Pancreas (tissue), 10 donors: ENCODE results near the gene NKX6-2. TPM values are rescaled to one million over a fixed set of nuclear protein-coding genes. Genes with fewer than 3 reads are reported as not detected.
A peak's percentile ranks its signal among the peaks of the same experiment; 100 is the strongest.
"Not testable (repeated sequence)": the region's sequence is repeated elsewhere in the genome, so short reads cannot be mapped to it uniquely, and the experiment has no call there.

Experiments
- ATAC-seq, 4 donors: fragments of 200-7000 bp; cut with Tn5 transposase; one replicate each; pipeline versions ENCODE4 v1.8.0 to v1.9.1; 2020; ENCODE audit warnings: mild to moderate bottlenecking in 4 of 4, moderate library complexity in 4 of 4
- DNase-seq, 6 donors: peaks; one replicate each; pipeline ENCODE4 v3.0.0-alpha.2; 2020
- FAIRE-seq: peaks from 2 replicates; lab custom pipeline; 2012; peaks lifted over from hg19 to GRCh38; lab: Jason Lieb, UNC
- H3K27ac ChIP-seq, 4 donors: fragments of 200-600 bp; sonication (generic); 1 replicate in 3 of 4; 2 replicates in 1 of 4; pipeline versions ENCODE4 v1.5.0 to v1.8.0; 2020
- H3K27me3 ChIP-seq, 4 donors: fragments of 200-600 bp; one replicate each; pipeline ENCODE4 v1.8.0; 2021
- H3K36me3 ChIP-seq, 3 donors: fragments of 200-600 bp; sonication (generic) in 1 of 3; one replicate each; pipeline versions ENCODE4 v1.5.0 to v1.8.0; 2020 to 2021
- H3K4me1 ChIP-seq, 3 donors: fragments of 200-600 bp; one replicate each; pipeline ENCODE4 v1.8.0; 2021
- H3K4me3 ChIP-seq, 4 donors: fragments of 200-600 bp; sonication (generic) in 2 of 4; one replicate each; pipeline versions ENCODE4 v1.5.0 to v1.8.0; 2020 to 2021
- H3K9me3 ChIP-seq, 4 donors: fragments of 200-600 bp; one replicate each; pipeline ENCODE4 v1.8.0; 2021
- CTCF ChIP-seq, 4 donors: fragments of 200-600 bp; sonication (generic) in 3 of 4; IDR thresholded peaks; one replicate each; pipeline versions ENCODE4 v1.5.0 to v1.8.0; 2021; ENCODE audit warnings: antibody characterized with exemption in 4 of 4
- WGBS, 2 donors: extraction: QIAGEN DNeasy Blood & Tissue Kit; methylation state at CpG; one replicate each; pipeline ENCODE4 v1.1.7; 2013; 5-methylcytosine and 5-hydroxymethylcytosine counted together
- intact Hi-C, 3 donors: fragments of 100-400 bp; cut with DNase I; formaldehyde crosslinking; loops; one replicate each; pipeline versions ENCODE4 v1.11.1 to v1.14.2; 2022
- polyA plus RNA-seq, 2 donors: library from polyadenylated mRNA; stranded (reverse); fragments of 200-250 nt; gene quantifications; one replicate each; pipeline ENCODE4 v1.2.3, GENCODE V29; 2013
- total RNA-seq, 6 donors: library from RNA; stranded (reverse); fragmentation: NEBNext Ultra II Directional in 4 of 6; extraction: Animal tissue kit (Norgen Biotek cat#: 25700) in 4 of 6; gene quantifications; one replicate each; pipeline versions ENCODE4 v1.2.1 to v1.2.4, GENCODE V29; 2021 to 2023
- donor health status: healthy with polysubstance abuse.
- donor health status: DM: no; HTN: no; CAD: no; lungs with moderate emphysema.
- donor health status: DM: no; HTN: no; CAD: no.
- donor health status: control.
- donor health status: control.
- donor health status: Bipolar disorder and iron deficiency.
- donor health status: DM: yes; HTN: yes; CAD: no.
- donor health status: DM: no; HTN: no; CAD: no.
- donor health status: DM: no; HTN: no; CAD: no.
- donor health status: DM: yes; HTN: yes; CAD: no.

Gene NKX6-2
- total and polyA plus RNA-seq, 8 donors, result 0.09 to 2.3 (median 0.16) TPM; not detected in 3

- TF ChIP-seq CTCF (IDR thresholded peaks at IDR 0.05), result no peak
- Histone ChIP-seq H3K9me3 (no peaks in the 10 kb centered on the region), H3K27ac (no peak overlapping the region), H3K27me3 (peaks cover 0 to 6% (median 0%) of the 10 kb centered on the region in 4 donors), H3K4me1 (no peaks in the 10 kb centered on the region), H3K36me3 (no peaks in the 10 kb centered on the region), H3K4me3 (no peak overlapping the region)
- DNase-seq (peak in 1 of 6 donors; percentile 35), FAIRE-seq (no peak), ATAC-seq (no peak)
- intact Hi-C loops, result no loop called here
- 66 to 75% methylated on average over 29 of the region's 29 CpGs for WGBS, 2 donors
Observed at GRCh38 chr10:132827861-132828539, 42.1 kb upstream of the NKX6-2 start.

DNA sequence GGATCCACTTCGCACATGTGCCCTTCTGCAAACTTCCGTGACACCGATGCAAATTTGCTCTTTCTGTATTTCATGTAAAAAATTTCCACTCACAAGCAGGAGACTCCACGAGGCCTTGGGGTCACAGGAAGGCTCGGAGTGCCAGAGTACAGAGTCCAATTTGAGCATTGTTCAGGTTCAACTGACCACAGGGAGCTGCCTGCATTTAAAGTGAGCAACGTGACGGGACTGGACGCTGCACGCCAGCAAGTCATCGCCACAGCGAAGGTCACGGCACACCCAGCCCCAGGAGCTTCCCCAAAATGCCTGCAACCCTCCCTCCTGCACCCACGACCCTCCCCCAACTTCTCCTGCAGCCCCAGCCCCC, 41.5 kb upstream of the NKX6-2 start:
- H3K9me3 ChIP-seq, result no peaks in the 10 kb centered on the region
- no peak for TF ChIP-seq CTCF (IDR thresholded peaks at IDR 0.05)
- ATAC-seq (no peak), FAIRE-seq (no peak), DNase-seq (peak in 1 of 6 donors; percentile 23)
- 56 to 63% methylated on average over 13 of the region's 13 CpGs for WGBS, 2 donors
- no peak overlapping the region for H3K4me3 ChIP-seq
- H3K27ac ChIP-seq, result no peak overlapping the region
- H3K36me3 ChIP-seq, result no peaks in the 10 kb centered on the region
- peaks cover 0 to 6% (median 0%) of the 10 kb centered on the region in 4 donors for H3K27me3 ChIP-seq
- intact Hi-C loops, result no loop called here
- no peaks in the 10 kb centered on the region for H3K4me1 ChIP-seq

DNA sequence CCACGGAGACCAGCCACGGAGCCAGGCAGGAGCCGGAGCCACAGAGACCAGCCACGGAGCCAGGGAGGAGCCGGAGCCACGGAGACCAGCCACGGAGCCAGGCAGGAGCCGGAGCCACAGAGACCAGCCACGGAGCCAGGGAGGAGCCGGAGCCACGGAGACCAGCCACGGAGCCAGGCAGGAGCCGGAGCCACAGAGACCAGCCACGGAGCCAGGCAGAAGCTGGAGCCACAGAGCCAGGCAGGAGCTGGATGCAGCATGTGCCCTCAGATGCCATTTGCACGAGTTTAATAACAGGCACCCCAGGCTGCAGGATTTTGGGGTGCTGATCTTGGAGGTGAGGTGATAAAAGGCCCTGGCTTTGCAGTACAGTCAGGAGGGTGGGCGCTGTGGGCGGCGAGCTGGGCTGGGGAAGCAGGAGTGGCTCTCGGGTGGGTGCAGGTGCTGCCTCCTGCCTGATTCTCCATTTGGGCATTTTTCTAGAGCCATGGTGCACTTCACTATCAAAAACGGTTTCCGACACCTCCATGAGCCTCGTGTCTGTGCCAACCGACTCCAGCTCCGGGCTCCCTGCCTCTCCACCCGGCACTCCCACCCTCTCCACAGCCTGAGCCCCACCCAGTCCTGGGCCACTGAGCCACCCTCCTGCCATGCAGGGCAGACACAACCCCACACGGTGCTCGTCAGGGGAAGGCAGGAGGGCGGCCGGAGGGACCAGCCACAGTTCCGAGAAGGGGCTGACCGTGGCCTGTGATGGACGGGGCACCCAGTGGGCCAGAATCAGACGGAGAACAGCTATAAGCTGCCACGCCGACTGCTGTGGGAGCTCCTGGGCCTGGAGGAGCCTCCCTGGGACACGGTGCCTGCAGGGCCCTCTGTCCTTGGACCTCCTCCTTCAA, 40.8 kb upstream of the NKX6-2 start:
- TF ChIP-seq CTCF (IDR thresholded peaks at IDR 0.05), result no peak
- no peak for ATAC-seq
- Histone ChIP-seq H3K27ac (no peak overlapping the region), H3K36me3 (no peaks in the 10 kb centered on the region), H3K4me1 (no peaks in the 10 kb centered on the region), H3K4me3 (no peak overlapping the region), H3K9me3 (no peaks in the 10 kb centered on the region), H3K27me3 (peaks cover 0 to 3% (median 0%) of the 10 kb centered on the region in 4 donors)
- intact Hi-C loops, result no loop called here
- WGBS, 2 donors, result 82 to 88% methylated on average over 25 to 36 of the region's 36 CpGs
- no peak for FAIRE-seq
- DNase-seq, result peak in 2 of 6 donors; percentile 29 to 43

DNA sequence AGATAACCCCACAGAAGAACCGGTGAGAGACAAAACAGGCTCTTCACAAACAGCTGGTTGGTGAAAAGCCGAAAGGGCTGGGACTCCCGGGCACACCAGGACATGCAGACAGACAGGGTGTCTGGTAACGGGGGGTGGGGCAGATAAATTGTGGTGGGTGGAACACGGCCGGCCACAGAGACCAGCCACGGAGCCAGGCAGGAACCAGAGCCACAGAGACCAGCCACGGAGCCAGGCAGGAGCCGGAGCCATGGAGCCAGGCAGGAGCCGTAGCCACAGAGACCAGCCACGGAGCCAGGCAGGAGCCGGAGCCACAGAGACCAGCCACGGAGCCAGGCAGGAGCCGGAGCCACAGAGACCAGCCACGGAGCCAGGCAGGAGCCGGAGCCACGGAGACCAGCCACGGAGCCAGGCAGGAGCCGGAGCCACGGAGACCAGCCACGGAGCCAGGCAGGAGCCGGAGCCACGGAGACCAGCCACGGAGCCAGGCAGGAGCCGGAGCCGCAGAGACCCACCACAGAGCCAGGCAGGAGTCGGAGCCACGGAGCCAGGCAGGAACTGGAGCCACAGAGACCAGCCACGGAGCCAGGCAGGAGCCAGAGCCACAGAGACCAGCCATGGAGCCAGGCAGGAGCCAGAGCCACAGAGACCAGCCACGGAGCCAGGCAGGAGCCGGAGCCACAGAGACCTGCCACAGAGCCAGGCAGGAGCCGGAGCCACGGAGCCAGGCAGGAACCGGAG, 40.0 kb upstream of the NKX6-2 start:
- H3K27me3 ChIP-seq, H3K36me3 ChIP-seq, H3K4me3 ChIP-seq, FAIRE-seq, ATAC-seq, H3K9me3 ChIP-seq, H3K4me1 ChIP-seq, H3K27ac ChIP-seq, intact Hi-C loops: not testable (repeated sequence)
- WGBS, 2 donors, result 84 to 87% methylated on average over 31 to 34 of the region's 34 CpGs
- DNase-seq, result peak in 2 of 6 donors; percentile 37 to 39

DNA sequence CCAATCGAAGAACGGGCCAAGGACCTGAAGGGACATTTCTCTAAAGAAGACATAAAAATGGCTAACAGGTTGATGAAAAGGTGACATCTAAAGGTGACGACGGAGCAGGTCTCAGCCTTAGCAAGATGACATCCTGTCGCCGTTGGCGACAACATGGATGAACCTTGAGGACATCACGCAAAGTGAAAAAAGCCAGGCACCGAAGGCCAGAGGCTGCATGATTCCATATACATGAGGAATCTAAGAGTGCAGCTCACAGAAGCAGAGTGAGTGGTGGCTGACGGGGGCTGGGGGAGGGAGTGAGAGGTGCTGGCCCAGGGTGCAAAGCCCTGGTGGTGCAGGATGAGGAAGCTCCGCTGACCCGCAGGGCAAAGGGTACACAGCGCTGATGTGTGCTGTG, 34.1 kb upstream of the NKX6-2 start:
- peak in 1 of 6 donors; percentile 21 for DNase-seq
- no peak for TF ChIP-seq CTCF (IDR thresholded peaks at IDR 0.05)
- H3K36me3 ChIP-seq, result no peaks in the 10 kb centered on the region
- WGBS, 2 donors, result 80 to 85% methylated on average over 13 of the region's 13 CpGs
- H3K4me3 ChIP-seq, result no peak overlapping the region
- intact Hi-C loops, result no loop called here
- FAIRE-seq, result no peak
- H3K27me3 ChIP-seq, result peaks cover 0 to 4% (median 0%) of the 10 kb centered on the region in 4 donors
- H3K27ac ChIP-seq, result no peak overlapping the region
- H3K9me3 ChIP-seq, result no peaks in the 10 kb centered on the region
- no peak for ATAC-seq
- no peaks in the 10 kb centered on the region for H3K4me1 ChIP-seq
